Testis (tissue), 3 donors: ENCODE measurements around the gene FRY. TPM values are rescaled to one million over a fixed set of nuclear protein-coding genes. Genes with fewer than 3 reads are reported as not detected.

Experiments used
- DNase-seq: peaks from one replicate; pipeline ENCODE4 v3.0.0-alpha.2; 2019
- H3K27ac ChIP-seq, 2 donors: fragments of 200-600 bp; sonication (generic); one replicate each; pipeline ENCODE4 v1.5.1; 2019
- H3K27me3 ChIP-seq: fragments of 200-600 bp; sonication (generic); one replicate; pipeline ENCODE4 v1.5.1; 2019
- H3K36me3 ChIP-seq: fragments of 200-600 bp; sonication (generic); one replicate; pipeline ENCODE4 v1.5.1; 2017; ENCODE audit warnings: low read depth; ENCODE audit errors: missing control alignments
- H3K4me1 ChIP-seq: fragments of 200-600 bp; sonication (generic); one replicate; pipeline ENCODE4 v1.5.1; 2019
- H3K4me3 ChIP-seq, 2 donors: fragments of 200-600 bp; sonication (generic); one replicate each; pipeline ENCODE4 v1.5.1; 2017 to 2019
- H3K9me3 ChIP-seq: fragments of 200-600 bp; sonication (generic); one replicate; pipeline ENCODE4 v1.5.1; 2017
- CTCF ChIP-seq, 3 experiments: fragments of 450-650 bp in 2 of 3; fragments of 200-600 bp in 1 of 3; sonication (generic) in 1 of 3; IDR thresholded peaks; one replicate each; pipeline ENCODE4 v1.5.1; 2016 to 2019; ENCODE audit warnings: antibody characterized with exemption in 3 of 3, mild to moderate bottlenecking in 2 of 3, moderate library complexity in 1 of 3
- POLR2A ChIP-seq: fragments of 450-650 bp; IDR thresholded peaks from one replicate; pipeline ENCODE4 v1.6.1; 2017; ENCODE audit warnings: antibody characterized with exemption, mild to moderate bottlenecking, moderate library complexity
- WGBS, 2 donors: methylation state at CpG; one replicate each; pipeline ENCODE4 v1.1.5; 2018; 5-methylcytosine and 5-hydroxymethylcytosine counted together
- intact Hi-C: fragments of 100-400 bp; cut with DNase I; formaldehyde crosslinking; loops from one replicate; pipeline ENCODE4 v1.15.1; 2023; ENCODE audit warnings: low total_unique reads
- polyA plus RNA-seq: library from polyadenylated mRNA; stranded (reverse); fragments of 350-450 nt; fragmentation: Illumina TruSeq; extraction: RNeasy Lipid Tissue Mini Kit (QIAGEN cat#74804); gene quantifications from one replicate; pipeline ENCODE4 v1.2.3, GENCODE V29; 2014; ENCODE audit warnings: low read depth, low replicate concordance; ENCODE audit not compliant: insufficient read depth
- total RNA-seq, 2 donors: library from RNA; depleted of rRNA; stranded (reverse); fragments of >200 nt; gene quantifications; one replicate each; pipeline ENCODE4 v1.2.3, GENCODE V29; 2016

The FRY gene
- total and polyA plus RNA-seq, 3 donors from 2014 or later, result 24.8 to 26.6 (median 25.9) TPM

- Histone ChIP-seq H3K4me3 (no peak overlapping the region), H3K27ac (no peak overlapping the region), H3K27me3 (no peaks in the 10 kb centered on the region), H3K9me3 (no peaks in the 10 kb centered on the region), H3K36me3 (no peaks in the 10 kb centered on the region), H3K4me1 (no peaks in the 10 kb centered on the region)
- DNase-seq, result peak; percentile 40
- intact Hi-C loops, result no loop called here
- TF ChIP-seq CTCF (IDR thresholded peaks at IDR 0.05) (no peak), POLR2A (no peak)
- WGBS, 2 donors, result 60 to 70% methylated on average over 6 of the region's 6 CpGs
Measured at GRCh38 chr13:32117701-32118100, 86.1 kb downstream of the FRY start.

GRCh38 chr13:32121316-32121715 lies 89.7 kb downstream of the FRY start:
- no peaks in the 10 kb centered on the region for H3K4me1 ChIP-seq
- H3K36me3 ChIP-seq, result no peaks in the 10 kb centered on the region
- TF ChIP-seq CTCF (IDR thresholded peaks at IDR 0.05), result no peak
- no peak for TF ChIP-seq POLR2A
- no peaks in the 10 kb centered on the region for H3K9me3 ChIP-seq
- H3K27ac ChIP-seq, result no peak overlapping the region
- WGBS, 2 donors, result 94 to 97% methylated on average over 3 of the region's 3 CpGs
- H3K27me3 ChIP-seq, result no peaks in the 10 kb centered on the region
- no peak for DNase-seq
- intact Hi-C loops, result no loop called here
- no peak overlapping the region for H3K4me3 ChIP-seq

- no peaks in the 10 kb centered on the region for H3K36me3 ChIP-seq
- H3K9me3 ChIP-seq, result no peaks in the 10 kb centered on the region
- no peak for DNase-seq
- TF ChIP-seq POLR2A (no peak), CTCF (IDR thresholded peaks at IDR 0.05) (no peak)
- 84 to 88% methylated on average over 3 of the region's 3 CpGs for WGBS, 2 donors
- H3K27me3 ChIP-seq, result no peaks in the 10 kb centered on the region
- intact Hi-C loops, result no loop called here
- H3K27ac ChIP-seq, result no peak overlapping the region
- no peak overlapping the region for H3K4me3 ChIP-seq
- H3K4me1 ChIP-seq, result no peaks in the 10 kb centered on the region
Measured at GRCh38 chr13:32124743-32125142, 93.2 kb downstream of the FRY start.

- WGBS, 2 donors, result 81 to 86% methylated on average over 4 of the region's 4 CpGs
Measured at GRCh38 chr13:32125221-32125689, 93.7 kb downstream of the FRY start.

More at GRCh38 chr13:32125221-32125689, 93.7 kb downstream of the FRY start:
- Histone ChIP-seq H3K4me3 (no peak overlapping the region), H3K27ac (no peak overlapping the region), H3K4me1 (no peaks in the 10 kb centered on the region), H3K27me3 (no peaks in the 10 kb centered on the region), H3K9me3 (no peaks in the 10 kb centered on the region), H3K36me3 (no peaks in the 10 kb centered on the region)
- no peak for DNase-seq
- TF ChIP-seq POLR2A (no peak), CTCF (IDR thresholded peaks at IDR 0.05) (no peak)
- intact Hi-C loops, result no loop called here
